Mesendoderm (in vitro differentiated cells): ENCODE data around the gene BAG3.

ENCODE experiments used
- DNase-seq: peaks from one replicate; pipeline ENCODE4 v3.0.0; 2013
- H2AK5ac ChIP-seq: 2 replicates; pipeline ENCODE4 v1.6.1; 2013; ENCODE audit warnings: low read length, inconsistent platforms
- H2BK120ac ChIP-seq: 2 replicates; pipeline ENCODE4 v1.6.1; 2013; ENCODE audit warnings: low read depth, mild to moderate bottlenecking, low read length, moderate library complexity, mixed read lengths
- H2BK15ac ChIP-seq: replicated peaks from 2 replicates; pipeline ENCODE4 v1.6.1; 2013; ENCODE audit warnings: low read depth, mild to moderate bottlenecking, moderate library complexity
- H2BK5ac ChIP-seq: 2 replicates; pipeline ENCODE4 v1.6.1; 2013; ENCODE audit warnings: low read length, inconsistent platforms
- H3K18ac ChIP-seq: 2 replicates; pipeline ENCODE4 v1.6.1; 2013; ENCODE audit warnings: mild to moderate bottlenecking, low read length, mixed read lengths
- H3K23ac ChIP-seq: one replicate; pipeline ENCODE4 v1.6.1; 2013; ENCODE audit warnings: low read length
- H3K27ac ChIP-seq: 2 replicates; pipeline ENCODE4 v1.5.1; 2013; ENCODE audit warnings: low read depth, mild to moderate bottlenecking, inconsistent platforms, low read length, moderate library complexity
- H3K27me3 ChIP-seq: 2 replicates; pipeline ENCODE4 v1.6.1; 2013; ENCODE audit warnings: low read length, control low read depth, mild to moderate bottlenecking, inconsistent platforms; ENCODE audit not compliant: insufficient read depth, poor library complexity
- H3K36me3 ChIP-seq: 2 replicates; pipeline ENCODE4 v1.6.1; 2013; ENCODE audit warnings: low read length, inconsistent platforms; ENCODE audit not compliant: control insufficient read depth, insufficient read depth
- H3K4ac ChIP-seq: one replicate; pipeline ENCODE4 v1.6.1; 2013; ENCODE audit warnings: low read depth, mild to moderate bottlenecking, low read length, moderate library complexity
- H3K4me1 ChIP-seq: 2 replicates; pipeline ENCODE4 v1.6.1; 2013; ENCODE audit warnings: low read depth, low read length, inconsistent platforms; ENCODE audit not compliant: control insufficient read depth
- H3K4me2 ChIP-seq: 2 replicates; pipeline ENCODE4 v1.6.1; 2013; ENCODE audit warnings: low read length
- H3K4me3 ChIP-seq: 2 replicates; pipeline ENCODE4 v1.5.1; 2013; ENCODE audit warnings: mild to moderate bottlenecking, low read length
- H3K56ac ChIP-seq: one replicate; pipeline ENCODE4 v1.6.1; 2013; ENCODE audit warnings: low read length
- H3K79me1 ChIP-seq: 2 replicates; pipeline ENCODE4 v1.6.1; 2013; ENCODE audit warnings: low read length, inconsistent platforms
- H3K79me2 ChIP-seq: 2 replicates; pipeline ENCODE4 v1.6.1; 2013; ENCODE audit warnings: mild to moderate bottlenecking, low read length; ENCODE audit not compliant: control insufficient read depth, insufficient read depth
- H3K9ac ChIP-seq: 2 replicates; pipeline ENCODE4 v1.6.1; 2013; ENCODE audit warnings: low read length, inconsistent platforms
- H4K5ac ChIP-seq: one replicate; pipeline ENCODE4 v1.6.1; 2013; ENCODE audit warnings: low read length
- H4K8ac ChIP-seq: one replicate; pipeline ENCODE4 v1.6.1; 2013; ENCODE audit warnings: low read depth, mild to moderate bottlenecking, control low read depth, low read length, moderate library complexity
- WGBS: extraction: QIAGEN DNeasy Blood & Tissue Kit; methylation state at CpG from one replicate; pipeline ENCODE4 v1.1.7; 2013; ENCODE audit warnings: low lambda C conversion rate, missing lambda C conversion rate; ENCODE audit not compliant: insufficient coverage; ENCODE audit errors: extremely low coverage; 5-methylcytosine and 5-hydroxymethylcytosine counted together

BAG3 gene

DNA sequence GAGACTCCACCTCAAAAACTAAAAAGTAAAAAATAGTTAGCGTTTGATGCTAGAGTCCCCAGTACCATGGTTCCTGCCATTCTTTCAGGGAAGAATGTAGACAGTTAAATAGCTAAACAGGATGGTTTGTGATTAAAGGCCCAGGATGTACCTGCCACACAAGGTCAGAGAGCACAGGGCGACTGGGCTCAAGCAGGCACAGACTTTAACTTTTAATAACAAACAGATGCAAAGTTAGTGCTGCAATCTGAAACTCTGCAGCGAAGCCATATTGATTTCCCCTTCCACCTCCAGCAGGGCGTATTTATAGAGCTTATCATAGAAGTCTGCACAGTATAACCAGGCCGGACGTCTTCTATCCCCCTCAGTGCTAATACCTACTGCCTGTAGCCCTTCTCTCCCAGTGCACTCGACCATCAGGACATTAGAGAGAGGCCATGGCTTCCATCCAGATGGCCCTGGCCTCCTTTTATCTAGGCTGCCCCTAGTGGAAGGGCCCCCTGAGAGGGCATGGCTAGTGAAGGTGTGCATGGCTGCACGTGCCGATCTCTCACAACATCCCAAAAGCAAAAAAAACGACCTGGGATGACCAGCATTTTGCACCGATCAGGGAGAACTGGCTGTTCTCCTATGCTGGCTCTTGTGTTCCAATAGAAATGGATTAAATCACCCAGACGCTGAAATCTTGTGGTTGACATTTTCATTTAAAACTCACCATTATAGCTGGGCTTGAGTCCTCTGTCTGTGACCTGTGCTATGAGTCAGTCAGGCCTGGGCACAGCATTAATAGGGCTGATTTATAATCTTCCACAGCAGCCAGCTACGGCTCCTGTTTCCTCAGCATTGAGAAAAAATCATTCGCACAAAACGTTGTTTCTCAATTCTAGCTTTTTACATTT lies 7.6 kb upstream of the BAG3 start:
- Histone ChIP-seq H3K4ac (no peak overlapping the region), H3K27ac (no peak overlapping the region)
- WGBS: no CpG with 5 or more reads among the region's 15 CpGs

DNA sequence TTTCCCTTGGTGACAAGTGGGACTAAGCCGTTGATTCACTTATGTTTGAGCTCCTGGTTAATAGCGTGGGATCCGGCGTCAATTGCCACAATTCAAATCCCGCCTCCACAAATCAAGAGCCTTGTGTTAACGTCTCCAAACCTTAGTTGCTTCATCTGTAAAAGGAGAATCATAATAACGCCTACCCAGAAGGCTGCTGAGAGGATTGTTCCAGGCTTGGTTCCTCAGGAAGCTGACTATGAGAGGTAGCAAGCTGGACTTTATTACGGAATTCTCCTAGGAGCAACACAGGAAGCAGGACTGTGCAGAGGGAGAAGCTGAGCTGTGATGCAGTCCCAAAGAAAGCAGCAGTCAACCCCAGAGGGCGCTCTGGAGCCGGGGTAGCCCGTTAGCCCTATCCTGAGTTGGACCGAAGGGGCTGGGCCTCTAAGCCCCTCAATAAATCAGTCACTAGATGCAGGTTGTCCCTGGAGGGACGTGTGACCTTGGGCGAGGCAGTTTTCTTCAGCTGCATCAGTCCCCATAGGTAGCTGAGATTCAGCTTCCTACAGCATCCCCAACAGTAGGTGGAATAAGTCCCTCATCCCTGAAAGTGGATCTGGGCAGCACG lies 6.9 kb upstream of the BAG3 start:
- no peak overlapping the region for H2BK5ac ChIP-seq
- no peaks in the 10 kb centered on the region for H3K4me1 ChIP-seq
- H3K23ac ChIP-seq: no peak overlapping the region
- H3K79me1 ChIP-seq: no peaks in the 10 kb centered on the region
- H4K8ac ChIP-seq: no peak overlapping the region
- H3K4me2 ChIP-seq: no peak overlapping the region
- no peak overlapping the region for H3K18ac ChIP-seq
- H3K4ac ChIP-seq: no peak overlapping the region
- H2BK15ac ChIP-seq: no peak overlapping the region
- H4K5ac ChIP-seq: no peak overlapping the region
- WGBS: no CpG with 5 or more reads among the region's 15 CpGs
- H3K36me3 ChIP-seq: no peaks in the 10 kb centered on the region
- no peak overlapping the region for H3K4me3 ChIP-seq
- H2BK120ac ChIP-seq: no peak overlapping the region
- no peak overlapping the region for H3K9ac ChIP-seq
- H3K79me2 ChIP-seq: no peaks in the 10 kb centered on the region
- H2AK5ac ChIP-seq: no peak overlapping the region
- DNase-seq: no peak
- no peak overlapping the region for H3K56ac ChIP-seq
- no peaks in the 10 kb centered on the region for H3K27me3 ChIP-seq
- H3K27ac ChIP-seq: no peak overlapping the region

More for the DNA sequence above, 7.6 kb upstream of the BAG3 start:
- H4K5ac ChIP-seq: no peak overlapping the region
- DNase-seq: no peak
- no peak overlapping the region for H2BK120ac ChIP-seq
- H2AK5ac ChIP-seq: no peak overlapping the region
- H2BK15ac ChIP-seq: no peak overlapping the region
- no peak overlapping the region for H3K4me3 ChIP-seq
- no peak overlapping the region for H3K9ac ChIP-seq
- no peaks in the 10 kb centered on the region for H3K36me3 ChIP-seq
- no peak overlapping the region for H4K8ac ChIP-seq
- H3K18ac ChIP-seq: no peak overlapping the region
- H3K4me1 ChIP-seq: no peaks in the 10 kb centered on the region
- no peaks in the 10 kb centered on the region for H3K79me2 ChIP-seq
- H3K4me2 ChIP-seq: no peak overlapping the region
- H3K27me3 ChIP-seq: no peaks in the 10 kb centered on the region
- H3K56ac ChIP-seq: no peak overlapping the region
- no peaks in the 10 kb centered on the region for H3K79me1 ChIP-seq
- no peak overlapping the region for H3K23ac ChIP-seq
- H2BK5ac ChIP-seq: no peak overlapping the region

DNA sequence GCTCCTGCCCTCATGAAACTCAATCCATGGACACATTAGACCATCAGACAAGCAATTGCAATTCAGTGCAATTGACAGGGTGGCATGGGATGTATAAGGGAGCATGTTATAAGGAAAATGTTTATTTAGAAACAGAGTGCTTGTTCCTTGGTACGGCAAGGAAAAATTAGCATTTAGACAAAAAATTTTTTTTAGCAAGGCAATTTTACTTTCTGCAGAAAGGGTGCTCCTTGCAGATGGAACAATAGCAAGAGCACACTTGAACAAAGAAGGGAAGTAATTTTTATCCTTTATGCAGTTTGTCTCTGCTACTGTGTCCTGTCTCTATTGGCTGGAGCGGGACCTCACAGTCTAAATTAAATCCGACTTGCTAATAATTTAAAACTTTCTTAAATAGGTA lies 6.2 kb upstream of the BAG3 start:
- H3K56ac ChIP-seq: no peak overlapping the region
- no peak overlapping the region for H3K4ac ChIP-seq
- no peak overlapping the region for H4K8ac ChIP-seq
- no peak overlapping the region for H3K27ac ChIP-seq
- no peak overlapping the region for H3K4me2 ChIP-seq
- no peak overlapping the region for H3K4me3 ChIP-seq
- no peak overlapping the region for H2AK5ac ChIP-seq
- no peak overlapping the region for H2BK120ac ChIP-seq
- H2BK15ac ChIP-seq: no peak overlapping the region
- no peaks in the 10 kb centered on the region for H3K4me1 ChIP-seq
- no peak overlapping the region for H2BK5ac ChIP-seq
- H3K36me3 ChIP-seq: no peaks in the 10 kb centered on the region
- H4K5ac ChIP-seq: no peak overlapping the region
- no peaks in the 10 kb centered on the region for H3K79me1 ChIP-seq
- H3K18ac ChIP-seq: no peak overlapping the region
- no peak for DNase-seq
- H3K27me3 ChIP-seq: no peaks in the 10 kb centered on the region
- no peaks in the 10 kb centered on the region for H3K79me2 ChIP-seq
- H3K23ac ChIP-seq: no peak overlapping the region
- no peak overlapping the region for H3K9ac ChIP-seq
- WGBS: no CpG with 5 or more reads among the region's 3 CpGs

DNA sequence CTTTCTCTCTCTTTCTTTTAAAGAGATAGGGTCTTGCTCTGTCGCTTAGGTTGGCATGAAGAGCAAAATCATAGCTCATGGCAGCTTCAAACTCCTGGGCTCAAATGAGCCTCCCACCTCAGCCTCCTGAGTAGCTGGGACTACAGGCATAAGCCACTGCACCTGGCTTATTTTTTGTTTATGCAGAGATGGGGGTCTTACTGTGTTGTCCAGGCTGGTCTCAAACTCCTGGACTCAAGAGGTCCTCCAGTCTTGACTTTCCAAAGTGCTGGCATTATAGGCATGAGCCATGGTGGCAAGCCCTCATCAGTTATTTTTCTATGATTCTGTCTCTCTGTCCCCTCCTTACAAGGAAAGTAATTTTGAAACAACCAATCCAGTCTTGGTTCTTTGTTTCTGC lies 1.1 kb upstream of the BAG3 start:
- Histone ChIP-seq H3K4me3 (no peak overlapping the region), H3K4ac (no peak overlapping the region)
- WGBS: no CpG with 5 or more reads among the region's 1 CpG

DNA sequence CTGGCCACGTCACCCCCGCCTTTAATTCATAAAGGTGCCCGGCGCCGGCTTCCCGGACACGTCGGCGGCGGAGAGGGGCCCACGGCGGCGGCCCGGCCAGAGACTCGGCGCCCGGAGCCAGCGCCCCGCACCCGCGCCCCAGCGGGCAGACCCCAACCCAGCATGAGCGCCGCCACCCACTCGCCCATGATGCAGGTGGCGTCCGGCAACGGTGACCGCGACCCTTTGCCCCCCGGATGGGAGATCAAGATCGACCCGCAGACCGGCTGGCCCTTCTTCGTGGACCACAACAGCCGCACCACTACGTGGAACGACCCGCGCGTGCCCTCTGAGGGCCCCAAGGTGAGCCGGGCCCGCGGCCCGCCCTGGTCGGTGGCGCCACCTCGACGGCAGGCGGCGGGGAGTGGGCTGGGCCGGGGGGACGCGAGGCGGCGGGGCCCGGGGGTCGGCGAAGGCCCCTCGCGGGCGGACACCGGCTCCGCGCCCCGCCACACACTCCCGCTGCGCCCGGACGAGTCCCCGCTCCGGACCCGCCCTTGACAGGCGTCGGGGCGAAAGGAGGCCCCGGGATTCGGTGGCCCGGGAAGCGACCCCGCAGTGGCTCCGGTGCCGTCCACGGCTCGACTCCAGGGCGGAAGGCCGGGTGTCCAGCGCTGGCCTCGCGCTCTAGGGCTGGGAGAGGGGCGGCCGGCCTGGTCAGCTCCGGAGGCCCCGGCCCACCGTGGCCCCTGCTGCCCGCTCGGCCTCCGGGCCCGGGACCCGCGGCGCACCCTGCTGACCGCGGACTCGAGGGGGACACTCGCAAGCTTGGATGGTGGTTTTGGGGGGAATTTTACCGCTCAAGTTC lies 557 bp downstream of the BAG3 start:
- peak overlapping the region; percentile 87 for H3K4ac ChIP-seq
- WGBS: no CpG with 5 or more reads among the region's 107 CpGs
- no peak overlapping the region for H2BK5ac ChIP-seq
- H4K8ac ChIP-seq: no peak overlapping the region
- no peaks in the 10 kb centered on the region for H3K36me3 ChIP-seq
- no peak overlapping the region for H2AK5ac ChIP-seq
- peak overlapping the region; percentile 83 for H3K27ac ChIP-seq
- no peaks in the 10 kb centered on the region for H3K27me3 ChIP-seq
- H3K4me2 ChIP-seq: peak overlapping the region; percentile 46
- DNase-seq: no peak
- H3K56ac ChIP-seq: peak overlapping the region; percentile 96
- H3K18ac ChIP-seq: peak overlapping the region; percentile 91
- H2BK15ac ChIP-seq: no peak overlapping the region
- peaks cover 12% of the 10 kb centered on the region for H3K4me1 ChIP-seq
- H3K23ac ChIP-seq: peak overlapping the region; percentile 17
- peak overlapping the region; percentile 75 for H3K4me3 ChIP-seq
- H2BK120ac ChIP-seq: peak overlapping the region; percentile 15
- H3K79me1 ChIP-seq: peaks cover 11% of the 10 kb centered on the region
- H3K79me2 ChIP-seq: peaks cover 22% of the 10 kb centered on the region
- peak overlapping the region; percentile 86 for H3K9ac ChIP-seq
- H4K5ac ChIP-seq: no peak overlapping the region

More for the DNA sequence above, 1.1 kb upstream of the BAG3 start:
- no peak for DNase-seq
- H4K5ac ChIP-seq: no peak overlapping the region
- H3K56ac ChIP-seq: no peak overlapping the region
- no peak overlapping the region for H2BK15ac ChIP-seq
- peaks cover 11% of the 10 kb centered on the region for H3K4me1 ChIP-seq
- no peak overlapping the region for H2BK5ac ChIP-seq
- no peak overlapping the region for H3K9ac ChIP-seq
- H3K27me3 ChIP-seq: no peaks in the 10 kb centered on the region
- H2AK5ac ChIP-seq: no peak overlapping the region
- no peak overlapping the region for H3K18ac ChIP-seq
- H3K27ac ChIP-seq: no peak overlapping the region
- no peaks in the 10 kb centered on the region for H3K36me3 ChIP-seq
- peaks cover 7% of the 10 kb centered on the region for H3K79me1 ChIP-seq
- no peak overlapping the region for H3K23ac ChIP-seq
- H4K8ac ChIP-seq: no peak overlapping the region
- peaks cover 20% of the 10 kb centered on the region for H3K79me2 ChIP-seq
- no peak overlapping the region for H2BK120ac ChIP-seq
- H3K4me2 ChIP-seq: no peak overlapping the region
